GM23248 (cell line): ENCODE data around the gene PHRF1. TPM values are rescaled to one million over a fixed set of nuclear protein-coding genes. Genes with fewer than 3 reads are reported as not detected.

Source experiments
- DNase-seq: peaks from one replicate; pipeline ENCODE4 v3.0.0-alpha.2; 2015
- H2AFZ ChIP-seq: fragments of 200-600 bp; sonication (generic); 2 replicates; pipeline ENCODE4 v1.6.1; 2016; ENCODE audit warnings: antibody characterized with exemption
- H3F3A ChIP-seq: fragments of 200-600 bp; sonication (generic); 2 replicates; pipeline ENCODE4 v1.6.1; 2016; ENCODE audit warnings: mild to moderate bottlenecking, antibody characterized with exemption, mixed run types; ENCODE audit not compliant: insufficient read depth
- H3K27ac ChIP-seq: fragments of 200-600 bp; sonication (generic); 2 replicates; pipeline ENCODE4 v1.5.1; 2016; ENCODE audit warnings: mild to moderate bottlenecking
- H3K27me3 ChIP-seq: fragments of 200-600 bp; sonication (generic); replicated peaks from 2 replicates; pipeline ENCODE4 v1.6.1; 2016; ENCODE audit warnings: mild to moderate bottlenecking; ENCODE audit not compliant: insufficient read depth
- H3K36me3 ChIP-seq: fragments of 200-600 bp; sonication (generic); 2 replicates; pipeline ENCODE4 v1.6.1; 2016; ENCODE audit warnings: low read depth, mild to moderate bottlenecking
- H3K4me1 ChIP-seq: fragments of 200-600 bp; sonication (generic); 2 replicates; pipeline ENCODE4 v1.6.1; 2016; ENCODE audit warnings: mild to moderate bottlenecking; ENCODE audit not compliant: insufficient read depth
- H3K4me2 ChIP-seq: fragments of 200-600 bp; sonication (generic); one replicate; pipeline ENCODE4 v1.6.1; 2016; ENCODE audit warnings: mild to moderate bottlenecking; ENCODE audit not compliant: unreplicated experiment
- H3K4me3 ChIP-seq: fragments of 200-600 bp; sonication (generic); 2 replicates; pipeline ENCODE4 v1.5.1; 2016; ENCODE audit warnings: mild to moderate bottlenecking
- H3K79me2 ChIP-seq: fragments of 200-600 bp; sonication (generic); 2 replicates; pipeline ENCODE4 v1.6.1; 2016; ENCODE audit warnings: mild to moderate bottlenecking; ENCODE audit not compliant: insufficient read depth
- H3K9ac ChIP-seq: fragments of 200-600 bp; sonication (generic); 2 replicates; pipeline ENCODE4 v1.6.1; 2016; ENCODE audit warnings: mild to moderate bottlenecking
- H3K9me2 ChIP-seq: fragments of 200-600 bp; sonication (generic); 2 replicates; pipeline ENCODE4 v1.6.1; 2016; ENCODE audit warnings: mixed run types, mild to moderate bottlenecking, moderate library complexity; ENCODE audit not compliant: insufficient read depth
- H3K9me3 ChIP-seq: fragments of 200-600 bp; sonication (generic); one replicate; pipeline ENCODE4 v1.6.1; 2017; ENCODE audit warnings: low read depth
- H4K20me1 ChIP-seq: fragments of 200-600 bp; sonication (generic); 2 replicates; pipeline ENCODE4 v1.6.0; 2016; ENCODE audit not compliant: insufficient read depth
- EZH2 ChIP-seq: fragments of 200-600 bp; sonication (generic); IDR thresholded peaks from 2 replicates; pipeline ENCODE4 v1.6.1; 2018; ENCODE audit warnings: antibody characterized with exemption, mild to moderate bottlenecking; ENCODE audit not compliant: insufficient read depth, poor library complexity, severe bottlenecking
- EZH2phosphoT487 ChIP-seq: fragments of 200-600 bp; sonication (generic); IDR thresholded peaks from 2 replicates; pipeline ENCODE4 v1.6.1; 2018; ENCODE audit warnings: antibody characterized with exemption, moderate library complexity, mild to moderate bottlenecking, low read depth; ENCODE audit not compliant: insufficient read depth
- WGBS, 2 experiments: methylation state at CpG; one replicate each; pipeline ENCODE4 v1.1.6; 2015 to 2017; ENCODE audit warnings: low lambda C conversion rate in 2 of 2, low coverage in 1 of 2; ENCODE audit errors: missing lambda C conversion rate in 2 of 2; 5-methylcytosine and 5-hydroxymethylcytosine counted together
- in situ Hi-C: fragments of 300-500 bp; cut with MboI; formaldehyde crosslinking; loops from 2 replicates; pipeline ENCODE4 v1.15.0; 2020
- polyA plus RNA-seq: library from polyadenylated mRNA; unstranded; fragments of >200 nt; fragmentation: Nextera tagmentation; extraction: Ambion mirVana; gene quantifications from 2 replicates; pipeline ENCODE4 v1.2.1, GENCODE V29; 2016
- total RNA-seq: library from RNA; depleted of rRNA; stranded (reverse); fragments of >200 nt; shearing (Covaris generic); gene quantifications from 2 replicates; pipeline ENCODE4 v1.2.3, GENCODE V29; 2014

The PHRF1 gene
- total and polyA plus RNA-seq, 2 experiments from 2014 or later: 10.9 to 27.7 TPM

DNA sequence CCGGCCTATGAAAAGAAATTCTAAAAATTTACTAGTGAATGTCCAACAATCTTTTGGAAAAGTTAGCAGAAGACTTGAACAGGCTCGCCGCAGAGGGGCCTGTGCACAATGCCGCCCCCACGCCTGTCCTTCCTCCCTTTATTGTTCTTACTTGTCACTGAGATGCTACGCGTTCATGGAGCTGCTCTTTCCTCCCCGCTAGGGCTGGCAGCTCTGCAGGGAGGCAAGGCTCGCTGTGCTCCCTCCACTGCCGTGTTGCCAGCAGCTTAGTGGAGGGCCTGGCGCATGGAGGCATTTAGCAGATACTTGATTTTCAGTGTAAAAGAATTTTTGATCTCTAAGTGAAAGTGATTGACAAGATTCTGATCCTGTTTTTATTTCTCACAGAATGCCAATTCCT lies 14.7 kb downstream of the PHRF1 start:
- Histone ChIP-seq H4K20me1 (no peaks in the 10 kb centered on the region), H3K9ac (no peak overlapping the region), H3K27ac (no peak overlapping the region), H3K79me2 (peaks cover 89% of the 10 kb centered on the region), H2AFZ (no peak overlapping the region), H3K4me3 (no peak overlapping the region), H3F3A (no peaks in the 10 kb centered on the region), H3K4me2 (no peak overlapping the region), H3K27me3 (no peaks in the 10 kb centered on the region), H3K4me1 (0 out of 2 replicates have a peak, but pooled peaks cover 4% of the 10 kb centered on the region), H3K36me3 (peaks cover 5% of the 10 kb centered on the region; the same call in 1 of the 2 replicates), H3K9me3 (no peaks in the 10 kb centered on the region), H3K9me2 (no peaks in the 10 kb centered on the region)
- no peak for DNase-seq
- TF ChIP-seq EZH2 (no peak), EZH2phosphoT487 (no peak)
- WGBS, 2 experiments: 71 to 72% methylated on average over 11 of the region's 11 CpGs
- in situ Hi-C loops: no loop called here

DNA sequence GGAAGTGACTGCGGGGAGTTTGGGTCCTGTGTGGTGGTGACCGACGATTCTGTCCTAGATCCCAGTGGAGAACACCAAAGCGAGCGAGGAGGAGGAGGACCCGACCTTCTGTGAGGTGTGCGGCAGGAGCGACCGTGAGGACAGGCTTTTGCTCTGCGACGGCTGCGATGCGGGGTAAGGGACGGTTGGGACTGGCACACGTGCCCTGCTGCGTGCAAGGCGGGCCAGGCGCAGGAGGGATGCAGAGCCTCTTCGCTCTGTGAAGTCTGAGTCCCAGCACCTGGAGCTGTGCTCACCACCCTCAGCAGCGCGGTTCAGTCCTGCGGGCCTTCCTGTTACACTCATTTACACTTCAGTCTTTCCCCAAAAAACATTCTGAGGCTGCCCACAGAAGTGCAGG lies 16.2 kb downstream of the PHRF1 start:
- H2AFZ ChIP-seq: no peak overlapping the region
- TF ChIP-seq EZH2 (no peak), EZH2phosphoT487 (no peak)
- no peak overlapping the region for H3K4me2 ChIP-seq
- DNase-seq: no peak
- H3K79me2 ChIP-seq: peaks cover 80% of the 10 kb centered on the region
- H4K20me1 ChIP-seq: no peaks in the 10 kb centered on the region
- H3K9me2 ChIP-seq: no peaks in the 10 kb centered on the region
- no peak overlapping the region for H3K27ac ChIP-seq
- 0 out of 2 replicates have a peak, but pooled peaks cover 4% of the 10 kb centered on the region for H3K4me1 ChIP-seq
- H3K27me3 ChIP-seq: no peaks in the 10 kb centered on the region
- H3K9me3 ChIP-seq: no peaks in the 10 kb centered on the region
- in situ Hi-C loops: no loop called here
- H3F3A ChIP-seq: no peaks in the 10 kb centered on the region
- no peak overlapping the region for H3K9ac ChIP-seq
- WGBS, 2 experiments: 91 to 94% methylated on average over 20 to 22 of the region's 22 CpGs
- H3K4me3 ChIP-seq: no peak overlapping the region
- peaks cover 5% of the 10 kb centered on the region; the same call in 1 of the 2 replicates for H3K36me3 ChIP-seq

DNA sequence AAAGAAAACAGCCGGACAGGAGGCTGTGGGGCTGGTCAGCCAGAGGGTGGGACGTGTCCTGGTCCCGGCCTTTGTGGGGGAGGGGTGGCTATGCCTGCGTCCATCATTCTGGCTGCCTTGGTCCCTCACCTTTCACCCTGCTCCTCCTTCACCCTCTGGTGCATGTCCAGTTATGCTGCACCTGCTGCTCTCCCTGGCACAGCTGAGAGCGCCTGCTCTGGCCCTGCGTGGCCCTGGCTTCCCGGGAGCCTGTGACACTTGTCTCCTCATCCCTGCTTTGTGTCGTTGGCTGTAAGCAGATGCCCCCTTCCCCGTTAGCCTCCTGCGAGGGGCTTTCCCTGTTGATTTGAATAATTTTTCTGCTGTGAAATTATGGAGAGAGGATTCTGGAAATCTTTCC lies 16.6 kb downstream of the PHRF1 start:
- in situ Hi-C loops: no loop called here
- no peaks in the 10 kb centered on the region for H3K27me3 ChIP-seq
- no peaks in the 10 kb centered on the region for H3K9me3 ChIP-seq
- no peaks in the 10 kb centered on the region for H4K20me1 ChIP-seq
- H3K4me3 ChIP-seq: no peak overlapping the region
- peaks cover 5% of the 10 kb centered on the region; the same call in 1 of the 2 replicates for H3K36me3 ChIP-seq
- no peak overlapping the region for H3K27ac ChIP-seq
- H3F3A ChIP-seq: no peaks in the 10 kb centered on the region
- H3K79me2 ChIP-seq: peaks cover 75% of the 10 kb centered on the region
- H3K4me1 ChIP-seq: 0 out of 2 replicates have a peak, but pooled peaks cover 2% of the 10 kb centered on the region
- no peak overlapping the region for H2AFZ ChIP-seq
- no peak overlapping the region for H3K9ac ChIP-seq
- no peak for TF ChIP-seq EZH2
- TF ChIP-seq EZH2phosphoT487: no peak
- H3K9me2 ChIP-seq: no peaks in the 10 kb centered on the region
- DNase-seq: no peak
- no peak overlapping the region for H3K4me2 ChIP-seq
- 86% methylated on average over 10 of the region's 10 CpGs for WGBS, 2 experiments

DNA sequence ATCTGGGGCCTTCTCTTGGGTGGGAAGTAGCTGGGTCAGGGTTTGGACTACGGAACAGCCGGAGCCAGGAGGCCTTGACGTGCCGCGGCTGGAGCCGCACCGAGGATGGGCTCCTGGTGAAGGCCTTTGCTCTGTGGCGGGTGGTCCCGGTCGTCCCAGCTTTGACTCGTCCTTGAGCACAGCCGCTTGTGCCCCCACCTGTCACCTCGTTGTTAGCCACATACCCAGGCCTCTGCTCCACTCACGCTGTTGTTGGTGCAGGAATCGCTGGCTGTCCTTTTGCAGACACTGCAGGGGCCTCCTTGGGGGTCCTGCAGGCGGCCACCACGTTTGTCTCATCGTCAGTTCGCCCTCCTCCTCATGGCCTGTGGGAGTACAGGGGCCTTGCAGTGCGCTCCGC lies 17.1 kb downstream of the PHRF1 start:
- Histone ChIP-seq H3K9ac (no peak overlapping the region), H3K79me2 (peaks cover 71% of the 10 kb centered on the region), H3K4me3 (no peak overlapping the region), H3K4me1 (no peaks in the 10 kb centered on the region), H3K4me2 (no peak overlapping the region), H3K27me3 (no peaks in the 10 kb centered on the region), H3K9me3 (no peaks in the 10 kb centered on the region), H3K9me2 (no peaks in the 10 kb centered on the region), H3K36me3 (peaks cover 4% of the 10 kb centered on the region; the same call in 1 of the 2 replicates), H4K20me1 (no peaks in the 10 kb centered on the region), H3F3A (no peaks in the 10 kb centered on the region), H2AFZ (no peak overlapping the region), H3K27ac (no peak overlapping the region)
- no peak for DNase-seq
- in situ Hi-C loops: no loop called here
- TF ChIP-seq EZH2phosphoT487 (no peak), EZH2 (no peak)
- WGBS, 2 experiments: 94% methylated on average over 15 to 21 of the region's 21 CpGs

DNA sequence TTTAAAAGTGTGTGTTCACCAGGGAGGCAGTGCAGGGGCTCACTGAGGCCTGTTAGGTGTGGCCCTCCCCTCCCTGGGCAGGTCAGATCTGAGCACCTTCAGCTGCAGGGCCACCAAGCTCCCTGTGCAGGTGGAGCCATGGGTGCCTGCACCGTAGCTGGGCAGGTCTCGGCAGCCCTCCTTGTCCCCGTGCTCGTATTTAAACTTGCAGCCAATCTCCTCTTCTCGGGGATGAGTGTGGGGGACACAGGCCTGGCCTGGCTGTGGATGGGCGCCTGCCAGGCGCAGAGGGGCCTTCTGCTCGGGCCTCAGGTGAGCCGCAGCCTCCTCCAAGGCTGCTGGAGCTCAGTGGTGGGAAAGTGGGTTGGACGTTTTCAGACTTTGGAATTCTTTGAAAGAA lies 19.1 kb downstream of the PHRF1 start:
- WGBS, 2 experiments: 91 to 97% methylated on average over 10 of the region's 10 CpGs
- Histone ChIP-seq H3K27ac (no peak overlapping the region), H3K4me2 (no peak overlapping the region), H2AFZ (no peak overlapping the region), H3K9me2 (no peaks in the 10 kb centered on the region), H3F3A (no peaks in the 10 kb centered on the region), H3K9ac (no peak overlapping the region), H3K4me3 (no peak overlapping the region), H3K9me3 (no peaks in the 10 kb centered on the region), H3K4me1 (no peaks in the 10 kb centered on the region), H3K36me3 (no peaks in the 10 kb centered on the region; the same call in 1 of the 2 replicates), H3K27me3 (no peaks in the 10 kb centered on the region), H3K79me2 (peaks cover 69% of the 10 kb centered on the region), H4K20me1 (no peaks in the 10 kb centered on the region)
- no peak for DNase-seq
- TF ChIP-seq EZH2phosphoT487: no peak
- TF ChIP-seq EZH2: no peak
- in situ Hi-C loops: no loop called here
